Vagina (tissue), 2 donors: ENCODE data around the gene ZNF813.
"Not testable (repeated sequence)": the region's sequence is repeated elsewhere in the genome, so short reads cannot be mapped to it uniquely, and the experiment has no call there.

Experiments
- POLR2A ChIP-seq, 2 donors: fragments of 450-650 bp; IDR thresholded peaks; one replicate each; pipeline ENCODE4 v1.6.1; 2017; ENCODE audit warnings: antibody characterized with exemption in 2 of 2, mild to moderate bottlenecking in 2 of 2, moderate library complexity in 2 of 2
- POLR2AphosphoS5 ChIP-seq, 2 donors: sonication (generic); formaldehyde crosslinking; IDR thresholded peaks; one replicate each; pipeline ENCODE4 v1.9.0; 2017; ENCODE audit warnings: antibody characterized with exemption in 2 of 2, mild to moderate bottlenecking in 2 of 2, low read depth in 1 of 2; ENCODE audit not compliant: insufficient read depth in 1 of 2
- TF ChIP-seq, protein P1 (sequence below), 3 experiments: fragments of 450-650 bp in 2 of 3; fragments of 200-600 bp in 1 of 3; sonication (generic) in 1 of 3; IDR thresholded peaks; one replicate each; pipeline ENCODE4 v1.5.1; 2017 to 2019; ENCODE audit warnings: antibody characterized with exemption in 3 of 3, mild to moderate bottlenecking in 2 of 3, moderate library complexity in 2 of 3

DNA sequence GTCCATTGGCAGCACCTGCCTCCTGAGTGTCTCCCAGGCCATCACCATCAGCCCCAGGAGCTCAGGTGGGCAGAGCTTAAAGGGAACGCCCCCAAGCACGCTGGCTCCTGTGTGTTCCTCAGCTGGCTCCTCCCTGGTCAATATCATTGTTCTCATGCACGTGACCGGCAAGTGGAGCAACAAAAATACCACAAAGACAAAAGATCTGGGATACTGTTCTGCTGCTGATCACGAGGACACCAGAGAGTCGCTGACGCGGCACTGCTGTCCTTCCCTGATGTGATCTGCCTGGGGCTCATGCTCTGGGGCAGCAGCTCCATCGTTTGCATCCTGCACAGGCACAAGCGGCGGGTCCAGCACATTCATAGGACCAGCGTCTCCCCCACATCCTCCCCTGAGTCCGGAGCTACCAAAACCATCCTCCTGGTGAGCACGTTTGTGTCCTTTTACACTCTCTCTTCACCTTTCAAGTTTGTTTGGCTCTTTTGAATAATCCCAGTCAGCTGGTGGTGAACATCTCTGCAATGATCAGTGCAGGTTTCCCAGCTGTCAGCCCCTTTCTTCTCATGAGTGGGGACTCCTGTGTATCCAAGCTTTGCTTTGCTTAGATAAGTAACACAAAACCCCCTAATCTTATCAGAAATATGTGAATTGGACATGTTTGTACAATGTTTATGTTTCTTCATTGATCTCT is 36.3 kb downstream of the ZNF813 start:
- TF ChIP-seq, protein P1, sequence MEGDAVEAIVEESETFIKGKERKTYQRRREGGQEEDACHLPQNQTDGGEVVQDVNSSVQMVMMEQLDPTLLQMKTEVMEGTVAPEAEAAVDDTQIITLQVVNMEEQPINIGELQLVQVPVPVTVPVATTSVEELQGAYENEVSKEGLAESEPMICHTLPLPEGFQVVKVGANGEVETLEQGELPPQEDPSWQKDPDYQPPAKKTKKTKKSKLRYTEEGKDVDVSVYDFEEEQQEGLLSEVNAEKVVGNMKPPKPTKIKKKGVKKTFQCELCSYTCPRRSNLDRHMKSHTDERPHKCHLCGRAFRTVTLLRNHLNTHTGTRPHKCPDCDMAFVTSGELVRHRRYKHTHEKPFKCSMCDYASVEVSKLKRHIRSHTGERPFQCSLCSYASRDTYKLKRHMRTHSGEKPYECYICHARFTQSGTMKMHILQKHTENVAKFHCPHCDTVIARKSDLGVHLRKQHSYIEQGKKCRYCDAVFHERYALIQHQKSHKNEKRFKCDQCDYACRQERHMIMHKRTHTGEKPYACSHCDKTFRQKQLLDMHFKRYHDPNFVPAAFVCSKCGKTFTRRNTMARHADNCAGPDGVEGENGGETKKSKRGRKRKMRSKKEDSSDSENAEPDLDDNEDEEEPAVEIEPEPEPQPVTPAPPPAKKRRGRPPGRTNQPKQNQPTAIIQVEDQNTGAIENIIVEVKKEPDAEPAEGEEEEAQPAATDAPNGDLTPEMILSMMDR (IDR thresholded peaks at IDR 0.05): not testable (repeated sequence)
- not testable (repeated sequence) for TF ChIP-seq POLR2A (IDR thresholded peaks at IDR 0.05); POLR2AphosphoS5 (IDR thresholded peaks at IDR 0.05; ENCODE audit: insufficient read depth in 1 of 2, low read depth in 1 of 2)
